ENCODE data around the gene HRH2. TPM values are rescaled to one million over a fixed set of nuclear protein-coding genes. Genes with fewer than 3 reads are reported as not detected.

HRH2 gene
- total RNA-seq, 1 experiment from 2014 or later = not detected

DNA sequence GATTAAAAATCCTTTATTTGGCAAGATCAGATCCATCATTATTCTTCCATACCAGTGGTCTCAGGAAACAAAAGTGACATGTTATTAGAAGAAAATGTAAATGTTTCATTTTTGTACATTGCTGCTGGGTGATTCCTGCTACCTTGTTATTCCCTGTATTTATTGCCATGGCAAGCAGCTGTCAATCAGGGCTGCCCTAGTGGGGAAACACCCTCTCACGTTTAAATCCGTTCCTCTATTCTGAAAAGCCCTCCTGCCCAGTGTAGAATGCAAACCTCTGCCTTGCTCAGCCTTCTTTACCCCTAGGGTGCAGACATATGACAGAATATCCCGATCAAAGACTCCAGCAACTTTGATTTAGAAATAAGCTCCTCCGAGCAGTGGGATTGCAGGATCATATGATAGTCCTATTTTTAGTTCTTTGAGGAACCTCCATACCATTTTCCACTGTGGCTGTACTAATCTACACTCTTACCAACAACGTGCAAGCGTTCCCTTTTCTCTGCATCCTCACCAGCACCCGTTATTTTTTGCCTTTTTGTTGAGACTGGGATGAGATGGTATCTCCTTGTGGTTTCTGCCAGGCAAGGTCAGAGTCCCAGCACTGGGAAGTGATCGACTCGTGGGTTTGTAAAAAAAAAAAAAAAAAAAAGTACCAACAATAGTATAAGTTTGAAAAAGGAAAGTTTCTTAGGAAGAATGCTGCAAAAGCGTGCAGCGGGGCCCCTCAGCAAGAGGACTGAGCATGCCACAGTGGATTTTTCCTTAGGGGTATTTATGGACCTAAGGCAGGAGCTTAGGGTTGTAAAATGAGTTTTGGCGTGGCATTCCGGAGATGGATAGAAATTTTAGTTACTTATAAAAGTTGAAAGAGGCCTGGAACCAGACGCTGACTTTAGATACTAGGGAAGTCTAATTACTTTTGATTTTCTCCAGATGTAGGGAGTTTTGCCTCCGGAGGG, 66.7 kb downstream of the HRH2 start:
- Histone ChIP-seq H4K20me1 (ENCODE audit: insufficient read depth) (no peaks in the 10 kb centered on the region), H3K9me3 (ENCODE audit: insufficient read depth, low read depth) (no peaks in the 10 kb centered on the region), H3K4me1 (replicated peaks; ENCODE audit: insufficient read depth) (no peaks in the 10 kb centered on the region), H3K27ac (no peak overlapping the region), H3F3A (ENCODE audit: insufficient read depth, low read depth) (no peaks in the 10 kb centered on the region), H3K4me2 (no peak overlapping the region), H3K36me3 (ENCODE audit: low read depth) (no peaks in the 10 kb centered on the region), H3K9me2 (ENCODE audit: insufficient read depth) (no peaks in the 10 kb centered on the region), H2AFZ (no peak overlapping the region), H3K79me2 (ENCODE audit: low read depth) (no peaks in the 10 kb centered on the region), H3K4me3 (no peak overlapping the region), H3K27me3 (ENCODE audit: insufficient read depth, low read depth) (peaks cover 5% of the 10 kb centered on the region; the same call in 1 of the 2 replicates)
- no peak for TF ChIP-seq EZH2 (IDR thresholded peaks at IDR 0.05; ENCODE audit: low read depth)
- no peak for TF ChIP-seq CTCF (conservative IDR thresholded peaks at IDR 0.05)
- no TSS peak for BruUV-seq (replicated peaks)
- intact Hi-C loops (cut with micrococcal nuclease; ENCODE audit: unreplicated experiment) = loop anchor here (5.0 kb wide), 1 partner anchor 1388 kb away; no protein-coding TSS in a partner anchor
- CTCF ChIA-PET = interaction anchor here (0.6 to 0.7 kb wide), 2 partner anchors 106 to 196 kb away, joined by 8 to 10 read pairs; no protein-coding TSS in a partner anchor
- POLR2A ChIA-PET (ENCODE audit: unreplicated experiment) = no interaction called here
- DNase-seq = no peak

GRCh38 chr5:175728316-175728715, 70.4 kb downstream of the HRH2 start:
- Histone ChIP-seq H3K79me2 (ENCODE audit: low read depth) (no peaks in the 10 kb centered on the region), H3K36me3 (ENCODE audit: low read depth) (no peaks in the 10 kb centered on the region), H3K4me3 (no peak overlapping the region), H3K27ac (no peak overlapping the region), H3K4me2 (no peak overlapping the region), H3K9me2 (ENCODE audit: insufficient read depth) (no peaks in the 10 kb centered on the region), H4K20me1 (ENCODE audit: insufficient read depth) (no peaks in the 10 kb centered on the region), H2AFZ (no peak overlapping the region), H3K27me3 (ENCODE audit: insufficient read depth, low read depth) (0 out of 2 replicates have a peak, but pooled peaks cover 3% of the 10 kb centered on the region), H3K4me1 (replicated peaks; ENCODE audit: insufficient read depth) (no peaks in the 10 kb centered on the region), H3F3A (ENCODE audit: insufficient read depth, low read depth) (no peaks in the 10 kb centered on the region), H3K9me3 (ENCODE audit: insufficient read depth, low read depth) (no peaks in the 10 kb centered on the region)
- POLR2A ChIA-PET (ENCODE audit: unreplicated experiment) = no interaction called here
- no peak for TF ChIP-seq EZH2 (IDR thresholded peaks at IDR 0.05; ENCODE audit: low read depth)
- no peak for TF ChIP-seq CTCF (conservative IDR thresholded peaks at IDR 0.05)
- no TSS peak for BruUV-seq (replicated peaks)
- no peak for DNase-seq
- CTCF ChIA-PET = no interaction called here
- intact Hi-C loops (cut with micrococcal nuclease; ENCODE audit: unreplicated experiment) = loop anchor here (5.0 kb wide), 1 partner anchor 1384 kb away; no protein-coding TSS in a partner anchor

- Histone ChIP-seq H3K9me3 (ENCODE audit: insufficient read depth, low read depth) (no peaks in the 10 kb centered on the region), H3K4me3 (no peak overlapping the region), H3K36me3 (ENCODE audit: low read depth) (no peaks in the 10 kb centered on the region), H3K27me3 (ENCODE audit: insufficient read depth, low read depth) (0 out of 2 replicates have a peak, but pooled peaks cover 3% of the 10 kb centered on the region), H3K27ac (no peak overlapping the region), H4K20me1 (ENCODE audit: insufficient read depth) (no peaks in the 10 kb centered on the region), H3F3A (ENCODE audit: insufficient read depth, low read depth) (no peaks in the 10 kb centered on the region), H3K4me2 (no peak overlapping the region), H3K4me1 (replicated peaks; ENCODE audit: insufficient read depth) (no peaks in the 10 kb centered on the region), H3K79me2 (ENCODE audit: low read depth) (no peaks in the 10 kb centered on the region), H2AFZ (no peak overlapping the region), H3K9me2 (ENCODE audit: insufficient read depth) (no peaks in the 10 kb centered on the region)
- no peak for DNase-seq
- TF ChIP-seq CTCF (conservative IDR thresholded peaks at IDR 0.05) = no peak
- no peak for TF ChIP-seq EZH2 (IDR thresholded peaks at IDR 0.05; ENCODE audit: low read depth)
- CTCF ChIA-PET = interaction anchor here (0.5 to 1.2 kb wide), 5 partner anchors 22 to 1303 kb away, joined by 3 to 5 read pairs (median 4); no protein-coding TSS in a partner anchor
- POLR2A ChIA-PET (ENCODE audit: unreplicated experiment) = no interaction called here
- no TSS peak for BruUV-seq (replicated peaks)
- intact Hi-C loops (cut with micrococcal nuclease; ENCODE audit: unreplicated experiment) = loop anchor here (5.0 kb wide), 1 partner anchor 1383 kb away; no protein-coding TSS in a partner anchor
These were observed 71.3 kb downstream of the HRH2 start for GRCh38 chr5:175728885-175729828.

Data from PC-9 (cell line).